ENCODE measurements around the gene E4F1.
A peak's percentile ranks its signal among the peaks of the same experiment; 100 is the strongest.

The E4F1 gene

DNA sequence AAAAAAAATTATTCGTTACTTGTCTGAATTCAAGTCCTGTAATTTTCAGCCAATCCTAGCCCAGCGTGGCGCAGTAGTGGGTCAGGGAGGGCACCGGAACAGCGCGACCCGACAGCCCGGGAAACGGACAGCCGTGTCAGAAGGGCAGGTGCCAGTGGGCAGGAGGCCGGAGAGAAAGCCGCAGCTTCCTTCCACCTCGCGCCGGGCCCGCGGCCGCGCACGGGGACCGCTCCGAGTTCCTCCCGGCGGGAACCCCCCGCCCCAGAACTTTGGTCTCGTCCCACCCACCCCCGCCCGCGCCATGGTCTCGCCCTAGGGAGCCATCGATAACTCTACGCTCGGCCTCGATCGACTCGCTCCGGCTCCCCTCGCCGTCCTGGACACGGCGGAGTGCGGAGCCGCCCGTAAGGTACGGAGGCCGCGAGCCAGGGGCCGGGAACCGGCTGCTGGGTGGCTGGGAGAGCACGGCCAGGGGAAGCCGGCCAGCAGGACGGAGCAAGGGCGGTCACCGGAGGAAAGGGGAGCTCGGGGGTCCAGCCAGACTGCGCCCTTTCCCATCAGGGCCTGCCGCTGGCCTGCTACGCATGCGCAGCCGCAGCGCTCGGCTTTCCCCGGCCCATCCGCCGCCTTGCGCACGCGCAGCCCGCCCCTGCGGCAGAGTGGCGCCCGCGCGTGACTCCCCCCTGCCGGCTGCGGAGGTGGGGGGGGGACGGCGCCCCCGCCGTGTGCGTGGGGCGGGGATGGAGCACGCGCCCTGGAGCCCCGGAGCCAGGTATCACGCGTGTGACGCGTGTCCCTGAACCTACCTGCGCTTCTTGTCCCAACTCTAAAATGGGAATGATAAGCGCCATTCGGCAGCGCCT, 18.1 kb upstream of the E4F1 start, which contains the start of gene MLST8:
Gene MLST8, plus strand, starts transcription at position 351 of the 863 bp plus-strand sequence. CDS start 632 bp downstream, outside the sequence.
- TF ChIP-seq, protein P1, sequence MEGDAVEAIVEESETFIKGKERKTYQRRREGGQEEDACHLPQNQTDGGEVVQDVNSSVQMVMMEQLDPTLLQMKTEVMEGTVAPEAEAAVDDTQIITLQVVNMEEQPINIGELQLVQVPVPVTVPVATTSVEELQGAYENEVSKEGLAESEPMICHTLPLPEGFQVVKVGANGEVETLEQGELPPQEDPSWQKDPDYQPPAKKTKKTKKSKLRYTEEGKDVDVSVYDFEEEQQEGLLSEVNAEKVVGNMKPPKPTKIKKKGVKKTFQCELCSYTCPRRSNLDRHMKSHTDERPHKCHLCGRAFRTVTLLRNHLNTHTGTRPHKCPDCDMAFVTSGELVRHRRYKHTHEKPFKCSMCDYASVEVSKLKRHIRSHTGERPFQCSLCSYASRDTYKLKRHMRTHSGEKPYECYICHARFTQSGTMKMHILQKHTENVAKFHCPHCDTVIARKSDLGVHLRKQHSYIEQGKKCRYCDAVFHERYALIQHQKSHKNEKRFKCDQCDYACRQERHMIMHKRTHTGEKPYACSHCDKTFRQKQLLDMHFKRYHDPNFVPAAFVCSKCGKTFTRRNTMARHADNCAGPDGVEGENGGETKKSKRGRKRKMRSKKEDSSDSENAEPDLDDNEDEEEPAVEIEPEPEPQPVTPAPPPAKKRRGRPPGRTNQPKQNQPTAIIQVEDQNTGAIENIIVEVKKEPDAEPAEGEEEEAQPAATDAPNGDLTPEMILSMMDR (IDR thresholded peaks at IDR 0.05), result peak in 1 of 2 experiments; percentile 19
- intact Hi-C loops (cut with DNase I; ENCODE audit: low total_unique reads), result no loop called here

GRCh38 chr16:2205967-2206313, 17.5 kb upstream of the E4F1 start:
- Histone ChIP-seq H3K27ac (peak overlapping the region; percentile 94 to 95), H3K9me3 (no peaks in the 10 kb centered on the region), H3K4me1 (peaks cover 0 to 18% (median 13%) of the 10 kb centered on the region in 4 donors), H3K4me3 (peak overlapping the region; percentile 68 to 75), H3K36me3 (peaks cover 18 to 40% (median 24%) of the 10 kb centered on the region in 3 donors), H3K27me3 (no peaks in the 10 kb centered on the region)
- intact Hi-C loops (cut with DNase I; ENCODE audit: low total_unique reads), result no loop called here
- DNase-seq, result peak; percentile 29 to 75
- TF ChIP-seq, protein P1 (IDR thresholded peaks at IDR 0.05), result no peak

More for the DNA sequence above, 18.1 kb upstream of the E4F1 start, which contains the start of gene MLST8:
- Histone ChIP-seq H3K27me3 (no peaks in the 10 kb centered on the region), H3K4me3 (peak within 1 kb of the TSS; percentile 68 to 75), H3K9me3 (no peaks in the 10 kb centered on the region), H3K36me3 (peaks cover 18 to 38% (median 24%) of the 10 kb centered on the region in 3 donors), H3K4me1 (peaks cover 0 to 18% (median 13%) of the 10 kb centered on the region in 4 donors), H3K27ac (peak within 1 kb of the TSS; percentile 94 to 95)
- peak; percentile 77 to 92 for DNase-seq

DNA sequence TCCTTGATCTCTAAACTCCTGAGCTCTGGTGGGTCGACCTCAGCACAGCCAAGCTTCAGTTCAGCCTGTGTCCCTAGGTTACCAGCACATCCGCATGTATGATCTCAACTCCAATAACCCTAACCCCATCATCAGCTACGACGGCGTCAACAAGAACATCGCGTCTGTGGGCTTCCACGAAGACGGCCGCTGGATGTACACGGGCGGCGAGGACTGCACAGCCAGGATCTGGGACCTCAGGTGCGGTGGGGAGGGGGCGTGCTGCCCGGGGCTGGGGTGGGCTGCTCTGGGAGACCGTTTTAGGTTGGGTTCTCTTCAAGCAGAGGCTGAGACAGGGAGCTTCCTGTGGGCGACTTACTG, 17.0 kb upstream of the E4F1 start:
- Histone ChIP-seq H3K4me1 (peaks cover 0 to 18% (median 13%) of the 10 kb centered on the region in 4 donors), H3K36me3 (peaks cover 18 to 40% (median 24%) of the 10 kb centered on the region in 3 donors), H3K9me3 (no peaks in the 10 kb centered on the region), H3K27me3 (no peaks in the 10 kb centered on the region), H3K4me3 (peak overlapping the region; percentile 68 to 75), H3K27ac (peak overlapping the region; percentile 94 to 95)
- no peak for DNase-seq
- intact Hi-C loops (cut with DNase I; ENCODE audit: low total_unique reads), result no loop called here
- TF ChIP-seq, protein P1 (IDR thresholded peaks at IDR 0.05), result no peak

- Histone ChIP-seq H3K9me3 (no peaks in the 10 kb centered on the region), H3K27me3 (no peaks in the 10 kb centered on the region), H3K36me3 (peaks cover 18 to 40% (median 25%) of the 10 kb centered on the region in 3 donors), H3K27ac (no peak overlapping the region), H3K4me3 (peak overlapping the region in 1 of 2 donors; percentile 75), H3K4me1 (peaks cover 0 to 18% (median 15%) of the 10 kb centered on the region in 4 donors)
- no peak for DNase-seq
- intact Hi-C loops (cut with DNase I; ENCODE audit: low total_unique reads), result no loop called here
- TF ChIP-seq, protein P1 (IDR thresholded peaks at IDR 0.05), result no peak
Observed at GRCh38 chr16:2206780-2207433, 16.5 kb upstream of the E4F1 start.

- Histone ChIP-seq H3K9me3 (no peaks in the 10 kb centered on the region), H3K4me1 (peaks cover 0 to 27% (median 20%) of the 10 kb centered on the region in 4 donors), H3K27me3 (no peaks in the 10 kb centered on the region), H3K4me3 (no peak overlapping the region), H3K36me3 (peaks cover 18 to 47% (median 32%) of the 10 kb centered on the region in 3 donors), H3K27ac (no peak overlapping the region)
- intact Hi-C loops (cut with DNase I; ENCODE audit: low total_unique reads), result no loop called here
- TF ChIP-seq, protein P1 (IDR thresholded peaks at IDR 0.05), result no peak
- no peak for DNase-seq
Observed at GRCh38 chr16:2207872-2208271, 15.5 kb upstream of the E4F1 start.

All from tibial artery (tissue), 4 donors.